HG02588 (cell line): ENCODE results near the gene GPATCH2.
"Not testable (repeated sequence)": the region's sequence is repeated elsewhere in the genome, so short reads cannot be mapped to it uniquely, and the experiment has no call there.

Experiments
- ATAC-seq: cut with Tn5 transposase; IDR thresholded peaks from one replicate; pipeline ENCODE4 v1.9.1; 2021; ENCODE audit warnings: mild to moderate bottlenecking, moderate library complexity; ENCODE audit not compliant: unreplicated experiment

Gene GPATCH2

GRCh38 chr1:217526636-217527035, 104.3 kb downstream of the GPATCH2 start:
- no peak for ATAC-seq

GRCh38 chr1:217525773-217526490, 105.0 kb downstream of the GPATCH2 start:
- no peak for ATAC-seq

- no peak for ATAC-seq
Measured at GRCh38 chr1:217524787-217525520, 105.9 kb downstream of the GPATCH2 start.

- ATAC-seq: not testable (repeated sequence)
Measured at GRCh38 chr1:217523921-217524320, 107.0 kb downstream of the GPATCH2 start.

GRCh38 chr1:217522277-217522676, 108.6 kb downstream of the GPATCH2 start:
- ATAC-seq: no peak

- ATAC-seq: no peak
Measured at GRCh38 chr1:217521317-217521716, 109.6 kb downstream of the GPATCH2 start.

GRCh38 chr1:217506878-217507277, 124.0 kb downstream of the GPATCH2 start:
- no peak for ATAC-seq

- ATAC-seq: no peak
Measured at GRCh38 chr1:217498209-217498608, 132.7 kb downstream of the GPATCH2 start.

DNA sequence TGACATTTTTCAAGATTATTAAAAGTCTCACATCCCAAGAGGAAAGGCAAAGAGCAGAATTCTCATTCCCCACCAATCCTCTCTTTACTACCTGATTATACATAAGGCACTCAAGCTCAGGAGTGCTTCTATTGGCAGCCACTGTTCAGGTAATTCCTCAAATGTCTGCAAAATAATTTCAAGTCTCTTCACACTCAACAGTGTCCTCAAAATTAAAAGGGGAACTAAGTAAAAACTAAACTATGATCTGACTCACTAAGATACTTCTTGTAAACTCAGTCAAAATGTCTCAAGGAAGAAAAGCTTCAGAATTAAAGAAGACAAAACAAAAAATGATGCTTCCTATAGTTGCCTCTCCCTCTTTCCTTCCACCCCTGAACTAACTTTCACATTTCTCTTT, 135.6 kb downstream of the GPATCH2 start:
- ATAC-seq: peak; percentile 87

GRCh38 chr1:217494767-217495166, 136.1 kb downstream of the GPATCH2 start:
- peak; percentile 81 for ATAC-seq

GRCh38 chr1:217493290-217493689, 137.6 kb downstream of the GPATCH2 start:
- no peak for ATAC-seq

GRCh38 chr1:217484871-217485270, 146.0 kb downstream of the GPATCH2 start:
- no peak for ATAC-seq

DNA sequence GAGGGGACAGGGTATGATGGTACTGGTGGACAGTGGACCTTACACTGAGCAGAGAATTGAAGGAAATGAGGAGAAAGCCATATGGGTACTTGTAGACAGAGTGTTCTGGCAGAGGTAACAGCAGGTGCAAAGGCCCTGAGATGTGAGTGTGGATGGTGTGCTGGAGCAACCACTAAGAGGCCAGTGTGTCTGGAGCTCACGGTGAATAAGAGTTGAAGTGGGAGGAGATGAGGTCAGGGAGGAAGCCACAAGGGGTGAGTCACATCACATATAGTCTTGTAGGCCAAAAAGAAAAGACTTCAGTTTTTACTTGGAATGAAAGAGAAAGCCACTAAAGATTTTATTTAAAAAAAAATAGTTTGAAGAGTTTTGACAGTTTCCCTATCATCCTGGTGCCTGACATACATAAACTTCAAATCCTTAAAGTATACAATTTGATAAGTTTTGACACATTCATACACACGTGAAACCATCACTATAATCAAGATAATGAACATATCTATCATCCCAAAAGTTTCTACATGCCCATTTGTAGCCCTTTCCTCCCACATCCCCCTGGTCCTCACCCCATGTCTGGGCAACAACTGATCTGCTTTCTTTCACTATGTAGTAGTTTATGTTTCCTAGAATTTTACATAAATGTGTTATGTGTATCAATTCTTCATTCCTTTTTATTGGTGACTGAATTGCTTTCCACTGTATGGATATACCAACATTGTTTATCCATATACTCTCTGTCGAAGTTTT, 148.4 kb downstream of the GPATCH2 start:
- ATAC-seq: peak; percentile 98

DNA sequence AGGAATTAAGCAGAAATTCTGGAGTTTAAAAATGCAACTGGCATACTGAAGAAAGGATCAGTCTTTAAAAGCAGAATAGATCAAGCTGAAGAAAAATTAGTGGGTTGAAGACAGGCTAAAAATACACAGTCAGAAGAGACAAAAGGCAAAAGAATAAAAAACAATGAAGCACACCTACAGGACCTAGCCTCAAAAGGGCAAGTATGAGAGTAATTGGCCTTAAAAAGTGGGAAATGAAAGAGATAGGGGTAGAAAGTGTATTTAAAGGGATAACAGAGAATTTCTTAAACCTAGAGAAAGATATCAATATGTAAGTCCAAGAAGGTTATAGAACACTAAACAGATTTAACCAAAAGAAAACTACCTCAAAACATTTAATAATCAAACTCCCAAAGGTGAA, 152.4 kb downstream of the GPATCH2 start:
- no peak for ATAC-seq

- ATAC-seq: no peak
Measured at GRCh38 chr1:217472915-217473314, 158.0 kb downstream of the GPATCH2 start.

DNA sequence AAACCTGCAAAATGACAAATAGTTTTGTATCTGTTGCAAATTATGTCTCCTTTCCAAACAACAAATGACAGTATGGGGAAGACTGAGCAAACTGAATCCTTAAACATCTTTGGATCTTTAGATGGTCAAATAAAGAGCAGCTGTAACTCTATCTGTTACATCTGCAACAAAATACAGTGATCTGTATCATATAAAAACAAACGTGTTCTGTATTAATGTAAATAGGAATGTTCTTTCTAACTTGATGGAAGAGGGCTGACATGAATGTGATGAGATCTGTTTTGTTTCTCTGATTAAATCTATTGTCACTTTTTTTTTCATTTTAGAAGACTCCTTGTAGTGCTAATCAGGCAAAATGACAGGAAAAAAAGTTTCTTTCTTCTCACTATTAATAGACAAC, 159.5 kb downstream of the GPATCH2 start:
- no peak for ATAC-seq

DNA sequence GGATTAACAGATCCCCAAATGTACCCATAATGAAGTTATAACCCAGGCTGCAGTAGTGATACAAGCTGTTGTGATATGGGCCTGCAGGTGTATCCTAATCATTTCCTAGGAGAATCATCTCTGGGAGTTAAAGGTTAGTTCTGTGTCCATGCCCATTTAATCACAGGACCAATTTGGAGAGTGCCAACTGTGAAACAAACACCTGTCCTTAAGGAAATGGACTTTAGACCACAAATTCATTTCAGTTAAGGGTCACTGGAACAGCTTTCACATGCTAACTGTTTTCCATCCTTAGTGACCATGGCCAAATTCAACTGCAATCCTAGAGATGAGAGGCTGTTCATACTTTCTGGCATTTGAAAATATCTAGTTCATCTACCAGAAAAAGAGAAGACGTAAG, 160.9 kb downstream of the GPATCH2 start:
- no peak for ATAC-seq

DNA sequence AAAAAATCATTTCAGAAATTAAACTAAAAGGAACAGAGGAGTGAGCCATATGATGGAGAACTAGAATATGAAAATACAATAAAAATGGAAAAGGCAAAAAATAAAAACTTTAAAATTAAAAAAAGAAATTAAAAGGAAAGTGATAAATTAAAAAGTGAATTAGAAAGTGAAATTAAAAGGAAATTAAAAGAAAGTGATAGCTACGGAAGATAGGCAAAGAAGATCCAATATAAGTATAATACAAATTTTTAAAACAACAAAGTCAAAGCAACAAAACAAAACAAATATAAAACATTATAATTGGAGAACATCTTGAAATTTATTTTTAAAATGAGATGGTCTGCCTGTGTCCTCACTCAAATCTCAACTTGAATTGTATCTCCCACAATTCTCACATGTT, 165.8 kb downstream of the GPATCH2 start:
- no peak for ATAC-seq

DNA sequence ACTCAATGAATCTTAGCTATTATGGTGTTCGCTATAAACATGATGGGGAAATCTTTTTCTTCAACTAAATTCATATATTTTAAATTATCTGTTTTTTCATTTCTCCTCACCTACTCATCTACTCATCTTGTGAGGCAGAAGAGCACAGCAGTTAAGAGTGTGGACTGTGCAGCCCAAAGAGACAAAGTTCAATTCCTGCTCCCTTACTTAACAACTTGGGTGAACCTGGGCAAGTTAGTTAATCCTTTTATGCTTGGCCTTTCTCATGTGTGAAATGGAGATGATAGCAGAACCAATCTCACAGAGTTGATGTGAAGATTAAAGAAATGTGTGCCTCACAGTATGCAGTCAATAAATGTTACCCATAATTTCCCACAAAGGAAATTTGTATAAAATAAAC, 168.2 kb downstream of the GPATCH2 start:
- ATAC-seq: no peak

DNA sequence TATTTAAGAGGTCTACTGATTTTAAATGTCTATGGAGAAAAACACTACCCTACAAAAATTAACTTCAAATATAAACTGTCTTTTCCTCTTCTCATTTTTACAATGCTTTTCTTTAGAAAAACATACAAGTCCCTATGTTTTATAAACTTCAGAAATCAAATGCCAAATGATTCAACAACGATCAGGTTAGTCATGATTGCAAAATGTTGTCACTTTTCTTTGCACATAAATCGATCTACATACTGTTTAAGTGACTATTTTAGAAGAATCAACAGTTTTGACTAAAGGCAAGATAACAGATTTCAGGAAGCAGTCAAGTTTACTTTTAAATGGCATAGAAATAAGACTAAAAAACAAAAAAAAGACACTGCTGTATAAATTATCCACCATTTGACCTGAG, 168.7 kb downstream of the GPATCH2 start:
- no peak for ATAC-seq

DNA sequence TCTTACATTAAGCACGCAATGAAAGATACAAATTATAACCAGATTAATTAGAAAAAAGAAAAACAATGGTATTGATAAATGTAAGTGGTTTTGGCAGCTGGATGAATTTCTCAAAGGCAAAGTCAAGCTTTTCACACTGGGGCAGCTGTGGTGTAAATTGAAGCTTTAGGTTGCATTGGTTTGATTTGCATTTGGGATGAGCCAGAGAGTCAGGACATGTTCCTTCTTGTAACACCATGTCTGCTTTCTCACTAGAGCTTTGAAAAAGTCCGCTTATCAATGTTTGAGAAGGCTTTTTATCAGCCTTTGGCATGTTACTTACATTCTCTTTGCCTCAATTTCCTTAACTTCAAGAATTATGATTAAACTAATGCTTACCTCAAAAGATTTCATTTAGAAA, 173.9 kb downstream of the GPATCH2 start:
- ATAC-seq: no peak

GRCh38 chr1:217456261-217456660, 174.6 kb downstream of the GPATCH2 start:
- no peak for ATAC-seq
